Smooth muscle cell (in vitro differentiated cells): ENCODE measurements around the gene IFNLR1. TPM values are rescaled to one million over a fixed set of nuclear protein-coding genes. Genes with fewer than 3 reads are reported as not detected.
"Not testable (repeated sequence)": the region's sequence is repeated elsewhere in the genome, so short reads cannot be mapped to it uniquely, and the experiment has no call there.

Experiments used
- DNase-seq: peaks from one replicate; lab custom pipeline; 2025; ENCODE audit not compliant: unreplicated experiment; lab: John Stamatoyannopoulos, UW
- H2AFZ ChIP-seq: fragments of 200-600 bp; sonication (generic); 2 replicates; pipeline ENCODE4 v1.6.0; 2016; ENCODE audit warnings: antibody characterized with exemption, low read depth, mild to moderate bottlenecking
- H3F3A ChIP-seq: fragments of 200-600 bp; sonication (generic); 2 replicates; pipeline ENCODE4 v1.6.0; 2017; ENCODE audit warnings: antibody characterized with exemption, low read depth
- H3K27ac ChIP-seq: fragments of 200-600 bp; sonication (generic); 2 replicates; pipeline ENCODE4 v1.5.1; 2016; ENCODE audit warnings: low read depth, mild to moderate bottlenecking
- H3K27me3 ChIP-seq: fragments of 200-600 bp; sonication (generic); 2 replicates; pipeline ENCODE4 v1.6.1; 2016; ENCODE audit warnings: low read depth, mild to moderate bottlenecking
- H3K36me3 ChIP-seq: fragments of 200-600 bp; sonication (generic); 2 replicates; pipeline ENCODE4 v1.5.1; 2016; ENCODE audit warnings: low read depth
- H3K4me1 ChIP-seq: fragments of 200-600 bp; sonication (generic); 2 replicates; pipeline ENCODE4 v1.5.1; 2016; ENCODE audit warnings: low read depth
- H3K4me2 ChIP-seq: fragments of 200-600 bp; sonication (generic); 2 replicates; pipeline ENCODE4 v1.6.0; 2016; ENCODE audit warnings: mild to moderate bottlenecking
- H3K4me3 ChIP-seq: fragments of 200-600 bp; sonication (generic); 2 replicates; pipeline ENCODE4 v1.5.1; 2016; ENCODE audit warnings: mild to moderate bottlenecking
- H3K79me2 ChIP-seq: fragments of 200-600 bp; sonication (generic); 2 replicates; pipeline ENCODE4 v1.6.0; 2016; ENCODE audit warnings: low read depth, mild to moderate bottlenecking
- H3K9ac ChIP-seq: fragments of 200-600 bp; sonication (generic); 2 replicates; pipeline ENCODE4 v1.6.0; 2016; ENCODE audit warnings: low read depth
- H3K9me3 ChIP-seq: fragments of 200-600 bp; sonication (generic); replicated peaks from 2 replicates; pipeline ENCODE4 v1.5.1; 2016; ENCODE audit warnings: low read depth
- H4K20me1 ChIP-seq: fragments of 200-600 bp; sonication (generic); 2 replicates; pipeline ENCODE4 v1.6.0; 2016; ENCODE audit warnings: low read depth
- CTCF ChIP-seq: fragments of 200-600 bp; sonication (generic); IDR thresholded peaks from 2 replicates; pipeline ENCODE4 v1.5.1; 2017; ENCODE audit warnings: borderline replicate concordance, mild to moderate bottlenecking, antibody characterized with exemption; ENCODE audit not compliant: insufficient read depth, poor library complexity, severe bottlenecking
- WGBS: methylation state at CpG from one replicate; pipeline ENCODE4 v1.1.7; 2016; ENCODE audit warnings: low lambda C conversion rate; 5-methylcytosine and 5-hydroxymethylcytosine counted together
- polyA plus RNA-seq: library from polyadenylated mRNA; unstranded; fragments of >200 nt; fragmentation: Nextera tagmentation; extraction: Ambion mirVana; gene quantifications from 2 replicates; pipeline ENCODE4 v1.2.1, GENCODE V29; 2016
- total RNA-seq: library from RNA; depleted of rRNA; stranded (reverse); fragments of >200 nt; gene quantifications from 2 replicates; pipeline ENCODE4 v1.2.3, GENCODE V29; 2014

Gene IFNLR1
- total and polyA plus RNA-seq, 2 experiments from 2014 or later: 0.25 to 0.67 TPM

GRCh38 chr1:24212376-24212775 is 25.3 kb upstream of the IFNLR1 start:
- DNase-seq: no peak
- 70% methylated on average over 2 of the region's 2 CpGs for WGBS
- TF ChIP-seq CTCF: no peak
- H3K4me2 ChIP-seq: no peak overlapping the region
- H3K9me3 ChIP-seq: no peaks in the 10 kb centered on the region
- H4K20me1 ChIP-seq: no peaks in the 10 kb centered on the region
- no peaks in the 10 kb centered on the region for H3K36me3 ChIP-seq
- no peaks in the 10 kb centered on the region for H3K79me2 ChIP-seq
- no peak overlapping the region for H3K27ac ChIP-seq
- H3K4me1 ChIP-seq: no peaks in the 10 kb centered on the region
- no peak overlapping the region for H3K4me3 ChIP-seq
- H3F3A ChIP-seq: no peaks in the 10 kb centered on the region
- no peak overlapping the region for H3K9ac ChIP-seq
- H2AFZ ChIP-seq: no peak overlapping the region
- H3K27me3 ChIP-seq: peaks cover 17% of the 10 kb centered on the region

- no peak overlapping the region for H3K9ac ChIP-seq
- no peak for TF ChIP-seq CTCF
- peaks cover 14% of the 10 kb centered on the region for H3K27me3 ChIP-seq
- no peaks in the 10 kb centered on the region for H3K4me1 ChIP-seq
- no peaks in the 10 kb centered on the region for H3F3A ChIP-seq
- WGBS: 87% methylated on average over 10 of the region's 10 CpGs
- no peaks in the 10 kb centered on the region for H3K79me2 ChIP-seq
- no peaks in the 10 kb centered on the region for H3K9me3 ChIP-seq
- no peak overlapping the region for H3K4me2 ChIP-seq
- no peak overlapping the region for H3K27ac ChIP-seq
- H4K20me1 ChIP-seq: no peaks in the 10 kb centered on the region
- no peak for DNase-seq
- H2AFZ ChIP-seq: no peak overlapping the region
- H3K4me3 ChIP-seq: no peak overlapping the region
- H3K36me3 ChIP-seq: no peaks in the 10 kb centered on the region
Observed at GRCh38 chr1:24210195-24210627, 23.1 kb upstream of the IFNLR1 start.

GRCh38 chr1:24209097-24209496 is 22.0 kb upstream of the IFNLR1 start:
- 98% methylated on average over 5 of the region's 5 CpGs for WGBS
- H3F3A ChIP-seq: no peaks in the 10 kb centered on the region
- H3K9ac ChIP-seq: no peak overlapping the region
- H3K27me3 ChIP-seq: peaks cover 3% of the 10 kb centered on the region
- H2AFZ ChIP-seq: no peak overlapping the region
- H3K4me2 ChIP-seq: no peak overlapping the region
- no peak for DNase-seq
- no peaks in the 10 kb centered on the region for H3K79me2 ChIP-seq
- no peak for TF ChIP-seq CTCF
- H3K27ac ChIP-seq: no peak overlapping the region
- no peaks in the 10 kb centered on the region for H3K4me1 ChIP-seq
- no peak overlapping the region for H3K4me3 ChIP-seq
- no peaks in the 10 kb centered on the region for H3K36me3 ChIP-seq
- H4K20me1 ChIP-seq: no peaks in the 10 kb centered on the region
- no peaks in the 10 kb centered on the region for H3K9me3 ChIP-seq

- Histone ChIP-seq H3F3A (no peaks in the 10 kb centered on the region), H3K79me2 (no peaks in the 10 kb centered on the region), H3K9me3 (no peaks in the 10 kb centered on the region), H3K27ac (no peak overlapping the region), H3K27me3 (no peaks in the 10 kb centered on the region), H4K20me1 (no peaks in the 10 kb centered on the region), H3K4me1 (no peaks in the 10 kb centered on the region), H3K4me3 (no peak overlapping the region), H3K9ac (no peak overlapping the region), H3K4me2 (no peak overlapping the region), H2AFZ (no peak overlapping the region), H3K36me3 (no peaks in the 10 kb centered on the region)
- no peak for DNase-seq
- WGBS: 99% methylated on average over 6 of the region's 6 CpGs
- no peak for TF ChIP-seq CTCF
Observed at GRCh38 chr1:24207709-24208108, 20.6 kb upstream of the IFNLR1 start.

GRCh38 chr1:24207395-24207687 is 20.3 kb upstream of the IFNLR1 start:
- not testable (repeated sequence) for H3K4me1 ChIP-seq, H3K36me3 ChIP-seq, H3K4me3 ChIP-seq, H4K20me1 ChIP-seq, DNase-seq, H3K79me2 ChIP-seq, H3K4me2 ChIP-seq, H3K27me3 ChIP-seq, H3K9ac ChIP-seq, H3F3A ChIP-seq, H3K9me3 ChIP-seq, H3K27ac ChIP-seq, H2AFZ ChIP-seq
- 82% methylated on average over 9 of the region's 9 CpGs for WGBS
